Activated CD4-positive, alpha-beta T cell treated with anti-CD3 and anti-CD28 coated beads for 48 hours (primary cell): ENCODE results near the gene RCAN3.

ENCODE experiments used
- DNase-seq: peaks from one replicate; pipeline ENCODE4 v3.0.0-alpha.2; 2020

RCAN3 gene

GRCh38 chr1:24586119-24586518 is 83.5 kb downstream of the RCAN3 start:
- no peak for DNase-seq

DNA sequence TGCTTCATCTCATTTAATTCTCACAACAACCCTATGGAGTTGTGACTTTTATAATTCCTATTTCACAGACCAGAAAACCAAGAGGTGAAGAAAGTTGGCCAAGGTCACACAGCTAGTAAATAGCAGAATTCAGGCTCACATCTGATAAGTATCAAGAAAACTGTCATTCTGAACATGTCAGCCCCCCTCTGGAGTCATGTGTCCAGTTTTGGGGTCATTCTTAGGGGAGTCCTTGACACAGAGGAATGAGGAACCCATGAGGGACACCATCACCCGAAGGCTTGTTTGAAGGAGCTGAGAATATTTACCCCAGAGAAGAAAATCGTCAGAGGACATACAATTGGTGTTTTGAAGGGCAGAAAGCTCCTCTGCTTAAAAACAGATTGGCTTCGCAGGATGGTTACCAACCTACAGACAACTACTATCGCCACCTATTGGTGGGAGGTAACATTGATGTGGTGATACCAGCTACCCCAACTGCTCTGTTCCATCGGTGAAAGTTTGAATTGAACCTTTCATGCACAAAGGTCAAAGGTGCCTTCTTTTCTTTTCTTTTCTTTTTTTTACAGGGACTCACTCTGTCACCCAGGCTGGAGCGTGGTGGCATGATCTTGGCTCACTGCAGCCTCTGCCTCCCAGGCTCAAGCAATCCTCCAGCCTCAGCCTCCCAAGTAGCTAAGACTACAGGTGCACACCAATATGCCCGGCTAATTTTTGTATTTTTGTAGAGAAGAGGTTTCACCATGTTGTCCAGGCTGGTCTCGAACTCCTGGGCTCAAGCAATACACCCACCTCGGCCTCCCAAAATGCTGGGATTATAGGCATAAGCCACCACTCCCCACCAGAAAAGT is 84.6 kb downstream of the RCAN3 start:
- DNase-seq, result peak; percentile 54

DNA sequence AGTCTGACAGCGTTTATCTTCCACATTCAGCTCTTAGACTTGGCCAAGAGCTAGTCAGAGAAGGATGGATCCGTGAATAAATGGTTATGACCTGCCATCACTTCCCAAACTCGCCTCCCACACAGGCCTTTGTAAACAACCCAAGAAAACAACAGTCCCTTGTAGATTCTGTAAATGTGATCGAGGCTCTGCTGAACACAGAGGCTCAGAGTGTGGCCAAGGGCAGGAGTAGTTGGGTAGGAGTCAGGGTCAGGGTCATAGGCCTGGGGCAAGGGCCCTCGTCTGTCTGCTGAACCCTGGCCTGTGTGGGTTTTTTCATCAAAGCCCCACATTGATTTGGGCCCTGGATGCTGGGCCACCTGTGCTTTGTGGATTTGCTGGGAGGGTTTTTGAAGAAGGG is 85.9 kb downstream of the RCAN3 start:
- DNase-seq, result no peak

DNA sequence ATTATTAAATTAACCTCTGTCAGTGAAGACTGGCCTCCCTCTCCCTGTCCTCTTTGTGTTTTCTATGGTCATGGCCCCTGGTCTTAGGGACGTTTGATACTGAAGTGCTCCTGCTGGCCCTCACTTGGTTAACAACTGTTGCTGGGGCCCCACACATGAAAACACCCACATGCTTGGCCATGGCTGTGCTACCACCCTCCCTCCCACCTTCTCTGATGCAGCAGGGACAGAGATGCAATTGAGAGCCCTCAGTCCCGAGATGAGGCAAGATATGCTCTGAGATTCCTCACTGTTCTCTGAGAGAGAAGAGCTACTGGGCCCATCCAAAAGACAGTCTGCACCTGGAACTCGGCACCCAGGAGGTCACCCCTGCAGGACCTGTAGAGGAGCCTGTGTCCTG is 86.6 kb downstream of the RCAN3 start:
- no peak for DNase-seq
